Activated CD8-positive, alpha-beta T cell treated with anti-CD3 and anti-CD28 coated beads for 36 hours (primary cell): ENCODE data around the gene PRDM16. TPM values are rescaled to one million over a fixed set of nuclear protein-coding genes. Genes with fewer than 3 reads are reported as not detected.

ENCODE experiments used
- ATAC-seq: fragments of 200-7000 bp; cut with Tn5 transposase; one replicate; pipeline ENCODE4 v1.10.0; 2021; ENCODE audit warnings: mild to moderate bottlenecking, moderate library complexity
- CTCF ChIA-PET: fragments of 350-600 bp; sonication (Branson Sonifier 250); formaldehyde crosslinking; loops from one replicate; lab custom pipeline; 2021; ENCODE audit warnings: antibody characterized with exemption; lab: Charles Lee
- POLR2A ChIA-PET: fragments of 350-600 bp; sonication (Branson Sonifier 250); formaldehyde crosslinking; loops from one replicate; lab custom pipeline; 2021; ENCODE audit warnings: antibody characterized with exemption; lab: Charles Lee
- DNase-seq: peaks from one replicate; pipeline ENCODE4 v3.0.0-alpha.2; 2020
- H3K27ac Mint-ChIP-seq: one replicate; pipeline ENCODE4 v1.8.0; 2021; ENCODE audit warnings: mild to moderate bottlenecking, mixed read lengths
- H3K27me3 Mint-ChIP-seq: one replicate; pipeline ENCODE4 v1.8.0; 2021; ENCODE audit warnings: mixed read lengths
- H3K36me3 Mint-ChIP-seq: one replicate; pipeline ENCODE4 v1.8.0; 2021; ENCODE audit warnings: low read depth, mixed read lengths
- H3K4me1 Mint-ChIP-seq: one replicate; pipeline ENCODE4 v1.8.0; 2021; ENCODE audit warnings: low read depth, mixed read lengths
- H3K4me3 Mint-ChIP-seq: one replicate; pipeline ENCODE4 v1.8.0; 2021; ENCODE audit warnings: mild to moderate bottlenecking, moderate library complexity, mixed read lengths
- H3K9me3 Mint-ChIP-seq: one replicate; pipeline ENCODE4 v1.8.0; 2021; ENCODE audit warnings: mixed read lengths
- CTCF ChIP-seq: fragments of 200-600 bp; IDR thresholded peaks from one replicate; pipeline ENCODE4 v1.8.0; 2022; ENCODE audit warnings: antibody characterized with exemption, mild to moderate bottlenecking
- intact Hi-C: fragments of 100-400 bp; cut with micrococcal nuclease; formaldehyde crosslinking; loops from one replicate; pipeline ENCODE4 v1.10.0; 2022
- total RNA-seq, 2 experiments: library from RNA; stranded (reverse); gene quantifications; one replicate each; pipeline ENCODE4 v1.2.3, GENCODE V29; 2021

PRDM16 gene
- total RNA-seq, 2 experiments from 2014 or later, result 0.29 to 0.49 TPM

- intact Hi-C loops, result no loop called here
- H3K4me1 Mint-ChIP-seq, result peaks cover 2% of the 10 kb centered on the region
- DNase-seq, result no peak
- ChIA-PET POLR2A (no interaction called here), CTCF (no interaction called here)
- H3K36me3 Mint-ChIP-seq, result no peaks in the 10 kb centered on the region
- ATAC-seq, result no peak
- no peak overlapping the region for H3K27ac Mint-ChIP-seq
- H3K9me3 Mint-ChIP-seq, result no peaks in the 10 kb centered on the region
- no peak overlapping the region for H3K4me3 Mint-ChIP-seq
- H3K27me3 Mint-ChIP-seq, result peaks cover 31% of the 10 kb centered on the region
- no peak for TF ChIP-seq CTCF
Measured at GRCh38 chr1:3071565-3072390, 2.8 kb downstream of the PRDM16 start.

- no peak for ATAC-seq
- CTCF ChIA-PET, result no interaction called here
- no peak for TF ChIP-seq CTCF
Measured at GRCh38 chr1:3072391-3073185, 3.6 kb downstream of the PRDM16 start.

GRCh38 chr1:3073186-3073488 is 4.1 kb downstream of the PRDM16 start:
- Mint-ChIP-seq H3K36me3 (no peaks in the 10 kb centered on the region), H3K9me3 (no peaks in the 10 kb centered on the region), H3K4me3 (no peak overlapping the region), H3K27me3 (peaks cover 29% of the 10 kb centered on the region), H3K4me1 (peaks cover 2% of the 10 kb centered on the region), H3K27ac (no peak overlapping the region)
- ChIA-PET POLR2A (interaction anchor here (0.8 kb wide), 1 partner anchor 40 kb away, joined by 4 read pairs; no protein-coding TSS in a partner anchor), CTCF (no interaction called here)
- intact Hi-C loops, result no loop called here
- ATAC-seq, result no peak
- no peak for TF ChIP-seq CTCF
- no peak for DNase-seq

More at GRCh38 chr1:3072391-3073185, 3.6 kb downstream of the PRDM16 start:
- POLR2A ChIA-PET, result interaction anchor here (0.8 kb wide), 1 partner anchor 40 kb away, joined by 4 read pairs; no protein-coding TSS in a partner anchor
- Mint-ChIP-seq H3K4me1 (peaks cover 2% of the 10 kb centered on the region), H3K27me3 (peaks cover 28% of the 10 kb centered on the region), H3K36me3 (no peaks in the 10 kb centered on the region), H3K9me3 (no peaks in the 10 kb centered on the region), H3K27ac (no peak overlapping the region), H3K4me3 (no peak overlapping the region)
- intact Hi-C loops, result no loop called here
- no peak for DNase-seq

GRCh38 chr1:3073489-3074296 is 4.7 kb downstream of the PRDM16 start:
- POLR2A ChIA-PET, result interaction anchor here (0.8 kb wide), 1 partner anchor 41 kb away, joined by 4 read pairs; no protein-coding TSS in a partner anchor
- peaks cover 28% of the 10 kb centered on the region for H3K27me3 Mint-ChIP-seq

More at GRCh38 chr1:3073489-3074296, 4.7 kb downstream of the PRDM16 start:
- no peak for ATAC-seq
- H3K4me3 Mint-ChIP-seq, result no peak overlapping the region
- H3K9me3 Mint-ChIP-seq, result no peaks in the 10 kb centered on the region
- H3K36me3 Mint-ChIP-seq, result no peaks in the 10 kb centered on the region
- peaks cover 2% of the 10 kb centered on the region for H3K4me1 Mint-ChIP-seq
- H3K27ac Mint-ChIP-seq, result no peak overlapping the region
- no peak for TF ChIP-seq CTCF
- CTCF ChIA-PET, result no interaction called here
- DNase-seq, result no peak
- intact Hi-C loops, result no loop called here
